ENCODE results near the gene TSPAN13.

- no peak for TF ChIP-seq POLR2AphosphoS5 (IDR thresholded peaks at IDR 0.05)
- no peak for TF ChIP-seq CTCF (IDR thresholded peaks at IDR 0.05)
Observed at GRCh38 chr7:16817536-16817935, 64.0 kb downstream of the TSPAN13 start.
